ENCODE measurements around the gene CD37. TPM values are rescaled to one million over a fixed set of nuclear protein-coding genes. Genes with fewer than 3 reads are reported as not detected.

CD37 gene
- total RNA-seq, 1 donor from 2014 or later = not detected

DNA sequence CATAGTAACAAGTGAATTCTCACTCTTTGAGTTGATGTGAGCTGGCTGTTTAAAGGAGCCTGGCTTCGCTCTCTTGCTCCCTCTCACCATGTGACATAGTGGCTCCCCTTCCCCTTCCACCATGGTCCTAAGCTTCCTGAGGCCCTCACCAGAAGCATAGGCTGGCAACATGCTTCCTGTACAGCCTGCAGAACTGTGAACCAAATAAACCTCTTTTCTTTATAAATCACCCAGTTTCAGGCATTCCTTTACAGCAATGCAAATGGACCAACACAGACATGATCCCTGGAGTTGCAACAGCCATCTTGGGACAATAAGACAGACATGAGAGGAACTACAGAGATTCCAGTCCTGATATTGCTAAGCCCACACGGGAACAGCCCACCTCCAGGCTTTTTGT lies 14.4 kb downstream of the CD37 start:
- Mint-ChIP-seq H3K9me3 (ENCODE audit: unreplicated experiment) (no peaks in the 10 kb centered on the region), H3K27ac (ENCODE audit: unreplicated experiment) (no peak overlapping the region), H3K4me1 (ENCODE audit: unreplicated experiment) (peaks cover 24% of the 10 kb centered on the region), H3K27me3 (ENCODE audit: unreplicated experiment) (peaks cover 18% of the 10 kb centered on the region), H3K4me3 (ENCODE audit: unreplicated experiment) (peak overlapping the region; percentile 80), H3K36me3 (ENCODE audit: low read depth, unreplicated experiment) (peaks cover 75% of the 10 kb centered on the region)
- TF ChIP-seq, protein P1, sequence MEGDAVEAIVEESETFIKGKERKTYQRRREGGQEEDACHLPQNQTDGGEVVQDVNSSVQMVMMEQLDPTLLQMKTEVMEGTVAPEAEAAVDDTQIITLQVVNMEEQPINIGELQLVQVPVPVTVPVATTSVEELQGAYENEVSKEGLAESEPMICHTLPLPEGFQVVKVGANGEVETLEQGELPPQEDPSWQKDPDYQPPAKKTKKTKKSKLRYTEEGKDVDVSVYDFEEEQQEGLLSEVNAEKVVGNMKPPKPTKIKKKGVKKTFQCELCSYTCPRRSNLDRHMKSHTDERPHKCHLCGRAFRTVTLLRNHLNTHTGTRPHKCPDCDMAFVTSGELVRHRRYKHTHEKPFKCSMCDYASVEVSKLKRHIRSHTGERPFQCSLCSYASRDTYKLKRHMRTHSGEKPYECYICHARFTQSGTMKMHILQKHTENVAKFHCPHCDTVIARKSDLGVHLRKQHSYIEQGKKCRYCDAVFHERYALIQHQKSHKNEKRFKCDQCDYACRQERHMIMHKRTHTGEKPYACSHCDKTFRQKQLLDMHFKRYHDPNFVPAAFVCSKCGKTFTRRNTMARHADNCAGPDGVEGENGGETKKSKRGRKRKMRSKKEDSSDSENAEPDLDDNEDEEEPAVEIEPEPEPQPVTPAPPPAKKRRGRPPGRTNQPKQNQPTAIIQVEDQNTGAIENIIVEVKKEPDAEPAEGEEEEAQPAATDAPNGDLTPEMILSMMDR (IDR thresholded peaks at IDR 0.05; ENCODE audit: unreplicated experiment) = no peak
- no peak for DNase-seq (ENCODE audit: low spot score)

DNA sequence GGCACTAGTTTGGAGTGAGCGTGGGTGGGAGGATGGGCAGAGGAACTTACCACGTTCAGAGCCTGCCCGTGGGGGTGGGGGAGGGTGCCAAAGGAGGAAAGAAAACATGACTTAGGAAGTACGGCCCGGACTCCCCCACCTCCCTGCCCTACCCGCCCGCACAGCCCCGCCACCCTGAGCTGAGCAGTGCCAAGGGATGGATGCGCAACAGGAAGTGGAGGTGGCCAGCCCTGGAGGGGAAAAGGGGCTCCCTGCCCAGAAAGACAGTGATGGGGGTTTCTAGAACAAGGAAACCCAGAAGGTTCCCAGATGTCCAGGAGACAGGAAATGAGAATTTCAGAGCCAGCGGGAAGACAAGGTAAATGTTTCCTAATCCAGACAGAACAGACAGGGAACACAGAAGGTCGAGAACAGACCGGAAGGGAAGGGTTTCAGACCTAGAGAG lies 20.7 kb downstream of the CD37 start:
- Mint-ChIP-seq H3K27me3 (ENCODE audit: unreplicated experiment) (peaks cover 22% of the 10 kb centered on the region), H3K4me1 (ENCODE audit: unreplicated experiment) (peaks cover 56% of the 10 kb centered on the region), H3K36me3 (ENCODE audit: low read depth, unreplicated experiment) (peaks cover 59% of the 10 kb centered on the region), H3K9me3 (ENCODE audit: unreplicated experiment) (no peaks in the 10 kb centered on the region), H3K27ac (ENCODE audit: unreplicated experiment) (peak overlapping the region; percentile 95), H3K4me3 (ENCODE audit: unreplicated experiment) (peak overlapping the region; percentile 86)
- TF ChIP-seq, protein P1 (IDR thresholded peaks at IDR 0.05; ENCODE audit: unreplicated experiment) = no peak
- peak; percentile 34 for DNase-seq (ENCODE audit: low spot score)

- no peak for DNase-seq (ENCODE audit: low spot score)
- TF ChIP-seq, protein P1 (IDR thresholded peaks at IDR 0.05; ENCODE audit: unreplicated experiment) = no peak
- H3K27me3 Mint-ChIP-seq (ENCODE audit: unreplicated experiment) = peaks cover 23% of the 10 kb centered on the region
- peak overlapping the region; percentile 95 for H3K27ac Mint-ChIP-seq (ENCODE audit: unreplicated experiment)
- H3K4me1 Mint-ChIP-seq (ENCODE audit: unreplicated experiment) = peaks cover 59% of the 10 kb centered on the region
- peaks cover 54% of the 10 kb centered on the region for H3K36me3 Mint-ChIP-seq (ENCODE audit: low read depth, unreplicated experiment)
- H3K4me3 Mint-ChIP-seq (ENCODE audit: unreplicated experiment) = peak overlapping the region; percentile 86
- H3K9me3 Mint-ChIP-seq (ENCODE audit: unreplicated experiment) = no peaks in the 10 kb centered on the region
These were observed 21.2 kb downstream of the CD37 start for GRCh38 chr19:49356382-49356781.

- Mint-ChIP-seq H3K4me3 (ENCODE audit: unreplicated experiment) (peak overlapping the region; percentile 86), H3K36me3 (ENCODE audit: low read depth, unreplicated experiment) (peaks cover 51% of the 10 kb centered on the region), H3K9me3 (ENCODE audit: unreplicated experiment) (no peaks in the 10 kb centered on the region), H3K27me3 (ENCODE audit: unreplicated experiment) (peaks cover 28% of the 10 kb centered on the region), H3K27ac (ENCODE audit: unreplicated experiment) (peak overlapping the region; percentile 95), H3K4me1 (ENCODE audit: unreplicated experiment) (peaks cover 59% of the 10 kb centered on the region)
- DNase-seq (ENCODE audit: low spot score) = no peak
- TF ChIP-seq, protein P1 (IDR thresholded peaks at IDR 0.05; ENCODE audit: unreplicated experiment) = no peak
These were observed 22.0 kb downstream of the CD37 start for GRCh38 chr19:49357186-49357585.

GRCh38 chr19:49359851-49360820 lies 24.9 kb downstream of the CD37 start:
- Mint-ChIP-seq H3K27me3 (ENCODE audit: unreplicated experiment) (peaks cover 23% of the 10 kb centered on the region), H3K9me3 (ENCODE audit: unreplicated experiment) (no peaks in the 10 kb centered on the region), H3K4me3 (ENCODE audit: unreplicated experiment) (no peak overlapping the region), H3K27ac (ENCODE audit: unreplicated experiment) (peak overlapping the region; percentile 98), H3K36me3 (ENCODE audit: low read depth, unreplicated experiment) (peaks cover 27% of the 10 kb centered on the region), H3K4me1 (ENCODE audit: unreplicated experiment) (peaks cover 42% of the 10 kb centered on the region)
- DNase-seq (ENCODE audit: low spot score) = no peak
- TF ChIP-seq, protein P1 (IDR thresholded peaks at IDR 0.05; ENCODE audit: unreplicated experiment) = no peak

All from endothelial cell (in vitro differentiated cells).